ENCODE results near the gene SNAI3. TPM values are rescaled to one million over a fixed set of nuclear protein-coding genes. Genes with fewer than 3 reads are reported as not detected.

Gene SNAI3
- total and polyA plus RNA-seq, 2 of the 8 experiments (the other 6 are each of a cell fraction or from before 2014, with no cell fraction given), result 8.5 to 13.3 TPM

DNA sequence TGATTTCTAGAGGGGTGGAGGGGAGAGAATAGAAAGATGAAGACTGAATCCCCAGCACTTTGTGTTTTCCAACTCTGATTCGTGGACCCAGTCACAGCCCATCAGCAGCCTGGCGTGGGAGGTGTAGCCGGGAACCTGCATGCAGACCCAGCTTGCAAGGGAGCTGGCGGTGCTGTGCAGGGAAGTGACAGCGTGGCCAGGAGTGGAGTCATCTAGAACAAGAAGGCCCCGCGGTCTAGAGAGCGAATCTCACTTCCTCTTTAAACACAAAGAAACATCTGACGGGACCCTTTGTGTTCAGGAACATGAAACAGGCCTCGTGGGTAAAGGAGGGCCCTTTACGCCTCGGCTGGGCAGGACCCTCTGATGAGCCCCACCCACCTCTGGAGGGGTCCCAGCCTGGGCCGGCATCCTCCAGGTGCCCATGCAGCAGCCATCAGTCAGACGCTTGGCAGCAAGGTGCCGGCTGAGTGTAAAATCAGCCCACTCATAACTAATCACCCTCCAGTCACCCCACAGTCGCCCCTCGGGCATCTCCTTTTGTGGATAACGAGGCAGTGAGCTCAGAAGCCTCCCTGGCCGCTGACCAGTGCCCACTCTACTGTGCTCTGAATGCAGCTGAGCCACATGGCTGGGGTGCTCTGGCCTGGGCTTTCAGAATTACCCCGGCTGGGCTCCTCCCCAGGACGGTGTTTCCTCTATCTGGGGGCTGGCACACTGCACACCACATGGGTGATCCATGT, 4.4 kb downstream of the SNAI3 start:
- Histone ChIP-seq H3K27me3 (replicated peaks in 1 of 4; ENCODE audit: control insufficient read depth in 3 of 4, extremely low read depth in 1 of 4, insufficient read depth in 3 of 4, low read length in 3 of 4) (peaks cover 0 to 6% (median 2%) of the 10 kb centered on the region in 4 experiments; a peak in 2 of 7 replicates), H3K18ac (ENCODE audit: extremely low read depth, low read length) (no peak overlapping the region), H3K79me1 (ENCODE audit: low read depth, low read length) (no peaks in the 10 kb centered on the region), H3K4ac (replicated peaks; ENCODE audit: insufficient read length, low read depth, low read length) (no peak overlapping the region), H3K4me3 (ENCODE audit: extremely low read depth in 1 of 4, insufficient read depth in 2 of 4, low read depth in 3 of 4, low read length in 4 of 4) (no peak overlapping the region), H4K5ac (ENCODE audit: insufficient read length, low read depth, low read length) (no peak overlapping the region), H3K79me2 (ENCODE audit: control insufficient read depth in 1 of 2, insufficient read depth in 2 of 2, low read length in 2 of 2) (no peaks in the 10 kb centered on the region), H3K23ac (ENCODE audit: insufficient read length) (no peak overlapping the region), H3K4me1 (replicated peaks in 1 of 4; ENCODE audit: control insufficient read depth in 3 of 4, insufficient read depth in 4 of 4, low read length in 3 of 4) (peaks cover 0 to 8% (median 5%) of the 10 kb centered on the region in 4 experiments; a peak in 4 of 7 replicates), H4K20me1 (replicated peaks in 1 of 2; ENCODE audit: control insufficient read depth in 1 of 2, insufficient read depth in 2 of 2, low read length in 2 of 2) (peaks cover 0 to 2% of the 10 kb centered on the region in 2 experiments), H2AFZ (ENCODE audit: low read length) (no peak overlapping the region), H2BK5ac (ENCODE audit: low read depth, low read length) (no peak overlapping the region), H3K36me3 (ENCODE audit: control insufficient read depth in 2 of 4, insufficient read depth in 4 of 4, low read length in 3 of 4) (no peaks in the 10 kb centered on the region), H2AK5ac (ENCODE audit: low read depth, low read length) (no peak overlapping the region), H3K56ac (replicated peaks; ENCODE audit: insufficient read length, low read depth, low read length) (no peak overlapping the region), H3K4me2 (ENCODE audit: insufficient read depth in 1 of 2, low read depth in 2 of 2, low read length in 2 of 2) (no peak overlapping the region), H4K91ac (replicated peaks; ENCODE audit: insufficient read length, low read length) (no peak overlapping the region), H3K27ac (ENCODE audit: low read depth, low read length) (no peak overlapping the region), H3K14ac (ENCODE audit: insufficient read length) (no peak overlapping the region), H3K23me2 (ENCODE audit: low read depth, low read length) (peaks cover 13% of the 10 kb centered on the region; the same call in 1 of the 2 replicates), H2BK120ac (replicated peaks; ENCODE audit: low read depth, low read length) (no peak overlapping the region), H2BK12ac (ENCODE audit: low read depth, low read length) (no peak overlapping the region), H4K8ac (ENCODE audit: extremely low read depth, insufficient read depth, low read length) (no peak overlapping the region; the same call in 1 of the 2 replicates), H2BK20ac (ENCODE audit: low read length) (no peak overlapping the region), H2BK15ac (ENCODE audit: low read length) (no peak overlapping the region), H3K9me3 (ENCODE audit: insufficient read depth in 2 of 2, low read depth in 1 of 2, low read length in 1 of 2) (no peaks in the 10 kb centered on the region), H3K9ac (replicated peaks in 1 of 4; ENCODE audit: extremely low read depth in 1 of 4, low read depth in 3 of 4, low read length in 3 of 4) (no peak overlapping the region)
- CTCF ChIA-PET (ENCODE audit: partially characterized antibody), result interaction anchor here (0.6 to 2.8 kb wide), 13 partner anchors 8 to 92 kb away, joined by 3 to 33 read pairs (median 5); partner anchors contain the start of gene MVD
- no peak for FAIRE-seq
- no peak for DNase-seq (ENCODE audit: low read depth in 1 of 2, low spot score in 2 of 2)
- POLR2A ChIA-PET (ENCODE audit: partially characterized antibody), result interaction anchor here (1.1 to 2.7 kb wide), 3 partner anchors 10 to 19 kb away, joined by 3 to 9 read pairs (median 3); partner anchors contain the start of gene MVD
- WGBS, 2 experiments (ENCODE audit: extremely low coverage in 1 of 2, insufficient coverage in 1 of 2, insufficient read length in 1 of 2, insufficient replicate concordance in 2 of 2, low coverage in 1 of 2, low lambda C conversion rate in 2 of 2, missing lambda C conversion rate in 1 of 2), result 90% methylated on average over 20 of the region's 21 CpGs; no CpG with 5 or more reads in 1 of the 2 experiments
- no peak for TF ChIP-seq ZNF274 (IDR thresholded peaks at IDR 0.05; ENCODE audit: borderline replicate concordance, extremely low read depth, low read length)
- no peak for TF ChIP-seq TAF7 (optimal IDR thresholded peaks at IDR 0.05; ENCODE audit: borderline replicate concordance, low read depth, low read length)
- no peak for TF ChIP-seq EP300 (IDR thresholded peaks at IDR 0.05; ENCODE audit: borderline replicate concordance in 1 of 2, low read depth in 2 of 2, low read length in 2 of 2)
- TF ChIP-seq RNF2 (IDR thresholded peaks at IDR 0.05; ENCODE audit: borderline replicate concordance, low read depth, low read length, missing control alignments, poor library complexity, severe bottlenecking), result no peak
- no peak for TF ChIP-seq CHD1 (IDR thresholded peaks at IDR 0.05; ENCODE audit: low read depth, low read length)
- no peak for TF ChIP-seq JUN (IDR thresholded peaks at IDR 0.05; ENCODE audit: low read depth, low read length)
- TF ChIP-seq SRF (IDR thresholded peaks at IDR 0.05; ENCODE audit: low read depth, low read length), result no peak
- TF ChIP-seq TEAD4 (IDR thresholded peaks at IDR 0.05; ENCODE audit: low read depth, low read length), result no peak
- TF ChIP-seq BACH1 (IDR thresholded peaks at IDR 0.05; ENCODE audit: low read length), result no peak
- TF ChIP-seq ATF2 (IDR thresholded peaks at IDR 0.05; ENCODE audit: low read length), result no peak

All from H1 (cell line).